Prostate gland (tissue), 2 donors: ENCODE results near the gene ARL3. TPM values are rescaled to one million over a fixed set of nuclear protein-coding genes. Genes with fewer than 3 reads are reported as not detected.
A peak's percentile ranks its signal among the peaks of the same experiment; 100 is the strongest.

Experiments
- DNase-seq: peaks from one replicate; pipeline ENCODE4 v3.0.0-alpha.2; 2019; ENCODE audit warnings: low spot score
- H3K27ac ChIP-seq, 2 donors: fragments of 200-600 bp; sonication (generic); 2 replicates each; pipeline ENCODE4 v1.5.1; 2017 to 2019
- H3K27me3 ChIP-seq: fragments of 200-600 bp; sonication (generic); replicated peaks from 2 replicates; pipeline ENCODE4 v1.5.1; 2019; ENCODE audit not compliant: insufficient read depth
- H3K36me3 ChIP-seq, 2 donors: fragments of 200-600 bp; sonication (generic); 1 replicate in 1 of 2; 2 replicates in 1 of 2; pipeline versions ENCODE4 v1.5.1 to v1.8.1; 2017 to 2019
- H3K4me1 ChIP-seq: fragments of 200-600 bp; sonication (generic); replicated peaks from 2 replicates; pipeline ENCODE4 v1.5.1; 2019
- H3K4me3 ChIP-seq, 2 donors: fragments of 200-600 bp; sonication (generic); 2 replicates each; pipeline ENCODE4 v1.5.1; 2017 to 2019
- H3K9me3 ChIP-seq: fragments of 200-600 bp; sonication (generic); 2 replicates; pipeline ENCODE4 v1.5.1; 2017
- CTCF ChIP-seq, 4 experiments: fragments of 200-600 bp in 2 of 4; fragments of 450-650 bp in 2 of 4; sonication (generic) in 2 of 4; IDR thresholded peaks; 1 replicate in 3 of 4; 2 replicates in 1 of 4; pipeline ENCODE4 v1.5.1; 2016 to 2019; ENCODE audit warnings: antibody characterized with exemption in 4 of 4, mild to moderate bottlenecking in 2 of 4, moderate library complexity in 2 of 4
- POLR2A ChIP-seq: fragments of 450-650 bp; IDR thresholded peaks from one replicate; pipeline ENCODE4 v1.6.1; 2016; ENCODE audit warnings: antibody characterized with exemption, mild to moderate bottlenecking
- POLR2AphosphoS5 ChIP-seq: sonication (generic); formaldehyde crosslinking; IDR thresholded peaks from one replicate; pipeline ENCODE4 v1.6.1; 2017; ENCODE audit warnings: antibody characterized with exemption
- WGBS: methylation state at CpG from one replicate; pipeline ENCODE4 v1.1.5; 2018; 5-methylcytosine and 5-hydroxymethylcytosine counted together
- intact Hi-C: fragments of 100-400 bp; cut with DNase I; formaldehyde crosslinking; loops from one replicate; pipeline ENCODE4 v1.14.2; 2022
- total RNA-seq, 2 donors: library from RNA; depleted of rRNA; stranded (reverse); fragments of >200 nt; gene quantifications; one replicate each; pipeline ENCODE4 v1.1.0, GENCODE V29; 2016

The ARL3 gene
- total RNA-seq, 2 donors from 2014 or later: 8.0 to 8.5 TPM

- DNase-seq: no peak
- H3K27ac ChIP-seq: peak within 1 kb of the TSS; percentile 97 to 99
- H3K4me1 ChIP-seq: peaks cover 17% of the 10 kb centered on the region
- no peaks in the 10 kb centered on the region for H3K27me3 ChIP-seq
- intact Hi-C loops: loop anchor here (2.0 kb wide), 1 partner anchor 141 kb away; the partner anchor contains the start of genes ACTR1A and SUFU
- H3K9me3 ChIP-seq: no peaks in the 10 kb centered on the region
- TF ChIP-seq CTCF (IDR thresholded peaks at IDR 0.05) (peak in 1 of 4 experiments; percentile 31), POLR2A (no peak)
- peak within 1 kb of the TSS; percentile 83 to 87 for H3K4me3 ChIP-seq
- no peaks in the 10 kb centered on the region for H3K36me3 ChIP-seq
- 0% methylated on average over 38 of the region's 80 CpGs for WGBS
These were observed 70.0 kb downstream of the ARL3 start, which contains the start of gene TRIM8 for GRCh38 chr10:102644066-102644645. Gene TRIM8 (plus strand): TSS chr10:102644479. CDS start chr10:102644618, 139 bp downstream.

- H3K4me3 ChIP-seq: peak overlapping the region; percentile 83 to 87
- intact Hi-C loops: loop anchor here (2.0 kb wide), 1 partner anchor 141 kb away; the partner anchor contains the start of genes ACTR1A and SUFU
These were observed 70.7 kb downstream of the ARL3 start for GRCh38 chr10:102643336-102644065.

GRCh38 chr10:102642736-102643335 lies 71.4 kb downstream of the ARL3 start:
- peak; percentile 75 for DNase-seq
- peak; percentile 20 for TF ChIP-seq POLR2A
- peak; percentile 8 for TF ChIP-seq POLR2AphosphoS5
- TF ChIP-seq CTCF (IDR thresholded peaks at IDR 0.05): no peak
- Histone ChIP-seq H3K27ac (peak overlapping the region; percentile 97 to 99), H3K4me3 (peak overlapping the region; percentile 83 to 87), H3K9me3 (no peaks in the 10 kb centered on the region), H3K4me1 (peaks cover 7% of the 10 kb centered on the region), H3K36me3 (no peaks in the 10 kb centered on the region), H3K27me3 (no peaks in the 10 kb centered on the region)
- WGBS: under 1% methylated on average over 41 of the region's 45 CpGs
- intact Hi-C loops: no loop called here

More at GRCh38 chr10:102643336-102644065, 70.7 kb downstream of the ARL3 start:
- H3K4me1 ChIP-seq: peaks cover 12% of the 10 kb centered on the region
- no peaks in the 10 kb centered on the region for H3K36me3 ChIP-seq
- peak; percentile 57 for DNase-seq
- H3K27ac ChIP-seq: peak overlapping the region; percentile 97 to 99
- TF ChIP-seq POLR2AphosphoS5 (no peak), CTCF (IDR thresholded peaks at IDR 0.05) (no peak), POLR2A (peak; percentile 77)
- H3K27me3 ChIP-seq: no peaks in the 10 kb centered on the region
- H3K9me3 ChIP-seq: no peaks in the 10 kb centered on the region
- WGBS: under 1% methylated on average over 75 of the region's 76 CpGs

GRCh38 chr10:102641880-102642735 lies 72.1 kb downstream of the ARL3 start:
- Histone ChIP-seq H3K27ac (peak overlapping the region; percentile 97 to 99), H3K27me3 (no peaks in the 10 kb centered on the region), H3K36me3 (no peaks in the 10 kb centered on the region), H3K9me3 (no peaks in the 10 kb centered on the region), H3K4me1 (no peaks in the 10 kb centered on the region), H3K4me3 (peak overlapping the region; percentile 83 to 87)
- TF ChIP-seq POLR2A: peak; percentile 81
- TF ChIP-seq POLR2AphosphoS5: peak; percentile 98
- peak in 1 of 4 experiments; percentile 4 for TF ChIP-seq CTCF (IDR thresholded peaks at IDR 0.05)
- intact Hi-C loops: no loop called here
- peak; percentile 99 for DNase-seq
- WGBS: under 1% methylated on average over 64 of the region's 77 CpGs
